Left lung (tissue), 10 donors: Measurements from ENCODE around the gene PRKCE. TPM values are rescaled to one million over a fixed set of nuclear protein-coding genes. Genes with fewer than 3 reads are reported as not detected.

Source experiments
- ATAC-seq: fragments of 200-7000 bp; cut with Tn5 transposase; one replicate; pipeline ENCODE4 v1.9.1; 2020; ENCODE audit warnings: moderate library complexity
- DNase-seq, 4 donors: peaks; one replicate each; pipeline ENCODE4 v3.0.0-alpha.2; 2013 to 2020
- H3K27ac ChIP-seq, 2 donors: fragments of 200-600 bp; sonication (generic) in 1 of 2; one replicate each; pipeline versions ENCODE4 v1.5.0 to v1.8.0; 2020 to 2021
- H3K27me3 ChIP-seq, 2 donors: fragments of 200-600 bp; sonication (generic) in 1 of 2; one replicate each; pipeline versions ENCODE4 v1.5.0 to v1.8.0; 2020 to 2021
- H3K36me3 ChIP-seq, 2 donors: fragments of 200-600 bp; sonication (generic) in 1 of 2; one replicate each; pipeline versions ENCODE4 v1.5.0 to v1.8.0; 2020 to 2021
- H3K4me1 ChIP-seq, 2 donors: fragments of 200-600 bp; one replicate each; pipeline ENCODE4 v1.8.0; 2021
- H3K4me3 ChIP-seq, 2 donors: fragments of 200-600 bp; sonication (generic) in 1 of 2; one replicate each; pipeline versions ENCODE4 v1.5.0 to v1.8.0; 2020 to 2021; ENCODE audit warnings: mild to moderate bottlenecking in 1 of 2
- H3K9me3 ChIP-seq, 2 donors: fragments of 200-600 bp; sonication (generic) in 1 of 2; one replicate each; pipeline versions ENCODE4 v1.5.0 to v1.8.0; 2020 to 2021
- CTCF ChIP-seq, 2 donors: fragments of 200-600 bp; sonication (generic) in 1 of 2; IDR thresholded peaks; one replicate each; pipeline versions ENCODE4 v1.5.0 to v1.8.0; 2021; ENCODE audit warnings: antibody characterized with exemption in 2 of 2
- intact Hi-C, 2 donors: fragments of 100-400 bp; cut with DNase I; formaldehyde crosslinking; loops; one replicate each; pipeline versions ENCODE4 v1.11.2 to v1.14.2; 2022
- polyA plus RNA-seq, 6 donors: library from polyadenylated mRNA; unstranded; fragments of 120-200 nt; gene quantifications; one replicate each; pipeline ENCODE4 v1.2.1, GENCODE V29; 2013; ENCODE audit not compliant: insufficient read length in 6 of 6
- total RNA-seq, 2 donors: library from RNA; stranded (reverse); fragmentation: NEBNext Ultra II Directional; extraction: Animal tissue kit (Norgen Biotek cat#: 25700); gene quantifications; one replicate each; pipeline ENCODE4 v1.2.1, GENCODE V29; 2021
- donor health status: DM: no; HTN: yes; CAD: no.
- donor health status: DM: no; HTN: no; CAD: no.

PRKCE gene
- total and polyA plus RNA-seq, 8 donors, result 12.0 to 56.9 (median 14.7) TPM

GRCh38 chr2:45726188-45726587 lies 74.7 kb downstream of the PRKCE start:
- no peak for TF ChIP-seq CTCF (IDR thresholded peaks at IDR 0.05)

GRCh38 chr2:45728458-45728942 lies 77.0 kb downstream of the PRKCE start:
- Histone ChIP-seq H3K36me3 (no peaks in the 10 kb centered on the region), H3K27ac (no peak overlapping the region), H3K27me3 (no peaks in the 10 kb centered on the region), H3K4me3 (no peak overlapping the region), H3K4me1 (peaks cover 6 to 14% of the 10 kb centered on the region in 2 donors), H3K9me3 (no peaks in the 10 kb centered on the region)
- no peak for ATAC-seq
- TF ChIP-seq CTCF (IDR thresholded peaks at IDR 0.05), result no peak
- no peak for DNase-seq
- intact Hi-C loops, result no loop called here

More at GRCh38 chr2:45726188-45726587, 74.7 kb downstream of the PRKCE start:
- Histone ChIP-seq H3K36me3 (no peaks in the 10 kb centered on the region), H3K27ac (no peak overlapping the region), H3K9me3 (no peaks in the 10 kb centered on the region), H3K4me3 (no peak overlapping the region), H3K4me1 (peaks cover 6 to 21% of the 10 kb centered on the region in 2 donors), H3K27me3 (no peaks in the 10 kb centered on the region)
- ATAC-seq, result no peak
- no peak for DNase-seq
- intact Hi-C loops, result no loop called here

- intact Hi-C loops, result no loop called here
- Histone ChIP-seq H3K27ac (no peak overlapping the region), H3K4me3 (no peak overlapping the region), H3K27me3 (no peaks in the 10 kb centered on the region), H3K4me1 (peaks cover 0 to 2% of the 10 kb centered on the region in 2 donors), H3K9me3 (no peaks in the 10 kb centered on the region), H3K36me3 (no peaks in the 10 kb centered on the region)
- peak; percentile 52 for ATAC-seq
- DNase-seq, result no peak
- peak in 1 of 2 donors; percentile 32 for TF ChIP-seq CTCF (IDR thresholded peaks at IDR 0.05)
These were observed 78.5 kb downstream of the PRKCE start for GRCh38 chr2:45729753-45730512.

GRCh38 chr2:45731141-45731540 lies 79.7 kb downstream of the PRKCE start:
- Histone ChIP-seq H3K4me3 (no peak overlapping the region), H3K27ac (no peak overlapping the region), H3K9me3 (no peaks in the 10 kb centered on the region), H3K4me1 (no peaks in the 10 kb centered on the region), H3K27me3 (no peaks in the 10 kb centered on the region), H3K36me3 (no peaks in the 10 kb centered on the region)
- DNase-seq, result no peak
- TF ChIP-seq CTCF (IDR thresholded peaks at IDR 0.05), result no peak
- intact Hi-C loops, result no loop called here
- no peak for ATAC-seq

- TF ChIP-seq CTCF (IDR thresholded peaks at IDR 0.05), result no peak
These were observed 81.0 kb downstream of the PRKCE start for GRCh38 chr2:45732436-45732835.

More at GRCh38 chr2:45732436-45732835, 81.0 kb downstream of the PRKCE start:
- H3K4me1 ChIP-seq, result no peaks in the 10 kb centered on the region
- no peaks in the 10 kb centered on the region for H3K27me3 ChIP-seq
- peaks cover 0 to 6% of the 10 kb centered on the region in 2 donors for H3K36me3 ChIP-seq
- DNase-seq (no peak), ATAC-seq (no peak)
- no peak overlapping the region for H3K27ac ChIP-seq
- no peak overlapping the region for H3K4me3 ChIP-seq
- intact Hi-C loops, result no loop called here
- H3K9me3 ChIP-seq, result no peaks in the 10 kb centered on the region
